ENCODE measurements around the gene CAST. TPM values are rescaled to one million over a fixed set of nuclear protein-coding genes. Genes with fewer than 3 reads are reported as not detected.

The CAST gene
- total RNA-seq, 2 donors from 2014 or later, result 315 to 490 TPM

- no peaks in the 10 kb centered on the region for H3K27me3 ChIP-seq
- peaks cover 19% of the 10 kb centered on the region for H3K4me1 ChIP-seq
- no peak for DNase-seq
- no peak overlapping the region for H3K4me3 ChIP-seq
- intact Hi-C loops (cut with DNase I), result no loop called here
- H3K27ac ChIP-seq, result peak overlapping the region; percentile 5
- H3K9me3 ChIP-seq, result no peaks in the 10 kb centered on the region
- H3K36me3 ChIP-seq, result no peaks in the 10 kb centered on the region
- no peak for TF ChIP-seq CTCF (IDR thresholded peaks at IDR 0.05)
- no peak overlapping the region for H3K9ac ChIP-seq (ENCODE audit: low read depth in 2 of 2, low read length in 2 of 2)
Measured at GRCh38 chr5:96717874-96718273, 55.7 kb downstream of the CAST start.

- peaks cover 19% of the 10 kb centered on the region for H3K4me1 ChIP-seq
Measured at GRCh38 chr5:96718635-96719077, 56.5 kb downstream of the CAST start.

GRCh38 chr5:96720408-96720807 lies 58.2 kb downstream of the CAST start:
- H3K27me3 ChIP-seq, result no peaks in the 10 kb centered on the region
- no peak for DNase-seq
- peaks cover 8% of the 10 kb centered on the region for H3K4me1 ChIP-seq
- no peaks in the 10 kb centered on the region for H3K36me3 ChIP-seq
- no peak overlapping the region for H3K27ac ChIP-seq
- H3K9me3 ChIP-seq, result no peaks in the 10 kb centered on the region
- intact Hi-C loops (cut with DNase I), result no loop called here
- H3K4me3 ChIP-seq, result no peak overlapping the region
- no peak for TF ChIP-seq CTCF (IDR thresholded peaks at IDR 0.05)
- no peak overlapping the region for H3K9ac ChIP-seq (ENCODE audit: low read depth in 2 of 2, low read length in 2 of 2)

More at GRCh38 chr5:96718635-96719077, 56.5 kb downstream of the CAST start:
- no peak for TF ChIP-seq CTCF (IDR thresholded peaks at IDR 0.05)
- Histone ChIP-seq H3K4me3 (no peak overlapping the region), H3K27me3 (no peaks in the 10 kb centered on the region), H3K9ac (ENCODE audit: low read depth in 2 of 2, low read length in 2 of 2) (no peak overlapping the region), H3K9me3 (no peaks in the 10 kb centered on the region), H3K27ac (peak overlapping the region; percentile 5), H3K36me3 (no peaks in the 10 kb centered on the region)
- no peak for DNase-seq
- intact Hi-C loops (cut with DNase I), result no loop called here

GRCh38 chr5:96721351-96721977 lies 59.3 kb downstream of the CAST start:
- H3K36me3 ChIP-seq, result no peaks in the 10 kb centered on the region
- H3K9me3 ChIP-seq, result no peaks in the 10 kb centered on the region
- H3K4me1 ChIP-seq, result no peaks in the 10 kb centered on the region
- H3K27me3 ChIP-seq, result no peaks in the 10 kb centered on the region
- no peak overlapping the region for H3K4me3 ChIP-seq
- no peak overlapping the region for H3K27ac ChIP-seq
- no peak for TF ChIP-seq CTCF (IDR thresholded peaks at IDR 0.05)
- intact Hi-C loops (cut with DNase I), result no loop called here
- no peak overlapping the region for H3K9ac ChIP-seq (ENCODE audit: low read depth in 2 of 2, low read length in 2 of 2)
- DNase-seq, result no peak

GRCh38 chr5:96725257-96725656 lies 63.1 kb downstream of the CAST start:
- Histone ChIP-seq H3K27ac (no peak overlapping the region), H3K4me3 (no peak overlapping the region), H3K9me3 (no peaks in the 10 kb centered on the region), H3K36me3 (no peaks in the 10 kb centered on the region), H3K27me3 (no peaks in the 10 kb centered on the region), H3K9ac (ENCODE audit: low read depth in 2 of 2, low read length in 2 of 2) (no peak overlapping the region), H3K4me1 (no peaks in the 10 kb centered on the region)
- no peak for TF ChIP-seq CTCF (IDR thresholded peaks at IDR 0.05)
- DNase-seq, result no peak
- intact Hi-C loops (cut with DNase I), result no loop called here

Data from colonic mucosa (tissue), 4 donors.